PC-9 (cell line): ENCODE data around the gene BUD23. TPM values are rescaled to one million over a fixed set of nuclear protein-coding genes. Genes with fewer than 3 reads are reported as not detected.
A peak's percentile ranks its signal among the peaks of the same experiment; 100 is the strongest.

Experiments
- BruUV-seq: library from RNA; stranded (reverse); fragments of 400-500 nt; replicated peaks from 2 replicates; lab custom pipeline; 2021; lab: Mats Ljungman, UMichigan
- CTCF ChIA-PET: fragments of 300-600 bp; sonication (Branson Sonifier 250); formaldehyde crosslinking; loops from one replicate; lab custom pipeline; 2022; ENCODE audit warnings: antibody characterized with exemption; lab: Charles Lee
- POLR2A ChIA-PET: fragments of 300-600 bp; sonication (Branson Sonifier 250); formaldehyde crosslinking; loops from one replicate; lab custom pipeline; 2022; ENCODE audit warnings: antibody characterized with exemption; ENCODE audit not compliant: unreplicated experiment; lab: Charles Lee
- DNase-seq, 2 experiments: peaks; one replicate each; pipeline versions ENCODE4 v3.0.0 to v3.0.0-alpha.2; 2015 to 2022; ENCODE audit warnings: mixed read lengths in 1 of 2
- H2AFZ ChIP-seq: fragments of 200-600 bp; sonication (generic); 2 replicates; pipeline ENCODE4 v1.8.1; 2017; ENCODE audit warnings: antibody characterized with exemption
- H3F3A ChIP-seq: fragments of 200-600 bp; sonication (generic); 2 replicates; pipeline ENCODE4 v1.8.1; 2017; ENCODE audit warnings: antibody characterized with exemption, mild to moderate bottlenecking, low read depth; ENCODE audit not compliant: insufficient read depth
- H3K27ac ChIP-seq: fragments of 200-600 bp; sonication (generic); 2 replicates; pipeline ENCODE4 v1.6.1; 2016; ENCODE audit warnings: mixed run types
- H3K27me3 ChIP-seq: fragments of 200-600 bp; sonication (generic); 2 replicates; pipeline ENCODE4 v1.6.1; 2016; ENCODE audit warnings: low read depth, mixed run types; ENCODE audit not compliant: insufficient read depth
- H3K36me3 ChIP-seq: fragments of 200-600 bp; sonication (generic); 2 replicates; pipeline ENCODE4 v1.6.1; 2016; ENCODE audit warnings: low read depth, mixed run types
- H3K4me1 ChIP-seq: fragments of 200-600 bp; sonication (generic); replicated peaks from 2 replicates; pipeline ENCODE4 v1.6.1; 2016; ENCODE audit warnings: mixed run types; ENCODE audit not compliant: insufficient read depth
- H3K4me2 ChIP-seq: fragments of 200-600 bp; sonication (generic); 2 replicates; pipeline ENCODE4 v1.6.1; 2017; ENCODE audit warnings: mixed run types
- H3K4me3 ChIP-seq: fragments of 200-600 bp; sonication (generic); 2 replicates; pipeline ENCODE4 v1.6.1; 2016; ENCODE audit warnings: mixed run types
- H3K79me2 ChIP-seq: fragments of 200-600 bp; sonication (generic); 2 replicates; pipeline ENCODE4 v1.6.1; 2017; ENCODE audit warnings: low read depth, mixed run types
- H3K9me2 ChIP-seq: fragments of 200-600 bp; sonication (generic); 2 replicates; pipeline ENCODE4 v1.8.1; 2017; ENCODE audit warnings: mild to moderate bottlenecking; ENCODE audit not compliant: insufficient read depth
- H3K9me3 ChIP-seq: fragments of 200-600 bp; sonication (generic); 2 replicates; pipeline ENCODE4 v1.8.1; 2016; ENCODE audit warnings: low read depth; ENCODE audit not compliant: insufficient read depth
- H4K20me1 ChIP-seq: fragments of 200-600 bp; sonication (generic); 2 replicates; pipeline ENCODE4 v1.8.1; 2017; ENCODE audit not compliant: insufficient read depth
- CTCF ChIP-seq: fragments of 200-600 bp; sonication (generic); conservative IDR thresholded peaks from 2 replicates; pipeline ENCODE4 v1.6.1; 2017; ENCODE audit warnings: mixed run types, antibody characterized with exemption, mild to moderate bottlenecking, moderate library complexity
- EZH2 ChIP-seq: fragments of 200-600 bp; sonication (generic); IDR thresholded peaks from 2 replicates; pipeline ENCODE4 v1.8.0; 2017; ENCODE audit warnings: antibody characterized with exemption, low read depth
- intact Hi-C: fragments of 100-400 bp; cut with micrococcal nuclease; formaldehyde crosslinking; loops from one replicate; pipeline ENCODE4 v1.10.0; 2022; ENCODE audit not compliant: unreplicated experiment
- total RNA-seq: library from RNA; stranded (reverse); gene quantifications from 2 replicates; pipeline ENCODE4 v1.2.3, GENCODE V29; 2021

The BUD23 gene
- total RNA-seq, 1 experiment from 2014 or later = 122 TPM

- peaks cover 34% of the 10 kb centered on the region for H3K4me1 ChIP-seq
- BruUV-seq = no TSS peak
- no peak overlapping the region for H3K27ac ChIP-seq
- ChIA-PET CTCF (no interaction called here), POLR2A (interaction anchor here (0.5 to 0.6 kb wide), 2 partner anchors 21 to 59 kb away, joined by 3 to 4 read pairs; no protein-coding TSS in a partner anchor)
- H3K4me3 ChIP-seq = no peak overlapping the region
- peaks cover 12% of the 10 kb centered on the region for H3K79me2 ChIP-seq
- no peaks in the 10 kb centered on the region for H3K9me2 ChIP-seq
- 0 out of 2 replicates have a peak, but pooled peaks cover 18% of the 10 kb centered on the region for H4K20me1 ChIP-seq
- H2AFZ ChIP-seq = no peak overlapping the region
- peaks cover 80% of the 10 kb centered on the region for H3F3A ChIP-seq
- TF ChIP-seq CTCF = no peak
- no peak for TF ChIP-seq EZH2
- intact Hi-C loops = no loop called here
- H3K36me3 ChIP-seq = peaks cover 27% of the 10 kb centered on the region; the same call in 1 of the 2 replicates
- H3K4me2 ChIP-seq = no peak overlapping the region
- H3K9me3 ChIP-seq = no peaks in the 10 kb centered on the region
- peak in 1 of 2 experiments; percentile 15 for DNase-seq
- H3K27me3 ChIP-seq = no peaks in the 10 kb centered on the region
Observed at GRCh38 chr7:73703757-73704639, 20.6 kb downstream of the BUD23 start.

- BruUV-seq = no TSS peak
- peak; percentile 46 to 91 for DNase-seq
- no peak for TF ChIP-seq EZH2
- TF ChIP-seq CTCF = no peak
- H3K9me3 ChIP-seq = no peaks in the 10 kb centered on the region
- POLR2A ChIA-PET = interaction anchor here (0.5 to 0.6 kb wide), 5 partner anchors 13 to 127 kb away, joined by 3 to 17 read pairs (median 4); partner anchors contain the start of gene TBL2
- H3K4me1 ChIP-seq = peaks cover 34% of the 10 kb centered on the region
- no peaks in the 10 kb centered on the region for H3K27me3 ChIP-seq
- peak overlapping the region; percentile 76; the same call in 1 of the 2 replicates for H3K4me2 ChIP-seq
- no peak overlapping the region for H3K4me3 ChIP-seq
- CTCF ChIA-PET = interaction anchor here (0.6 to 0.8 kb wide), 3 partner anchors 15 to 242 kb away, joined by 3 to 33 read pairs (median 3); no protein-coding TSS in a partner anchor
- H4K20me1 ChIP-seq = peaks cover 16% of the 10 kb centered on the region; the same call in 1 of the 2 replicates
- no peak overlapping the region for H2AFZ ChIP-seq
- no peaks in the 10 kb centered on the region for H3K9me2 ChIP-seq
- H3K79me2 ChIP-seq = peaks cover 21% of the 10 kb centered on the region
- H3K36me3 ChIP-seq = peaks cover 27% of the 10 kb centered on the region; the same call in 1 of the 2 replicates
- intact Hi-C loops = no loop called here
- H3K27ac ChIP-seq = peak overlapping the region; percentile 85
- H3F3A ChIP-seq = peaks cover 78% of the 10 kb centered on the region
Observed at GRCh38 chr7:73704640-73705550, 21.5 kb downstream of the BUD23 start.

DNA sequence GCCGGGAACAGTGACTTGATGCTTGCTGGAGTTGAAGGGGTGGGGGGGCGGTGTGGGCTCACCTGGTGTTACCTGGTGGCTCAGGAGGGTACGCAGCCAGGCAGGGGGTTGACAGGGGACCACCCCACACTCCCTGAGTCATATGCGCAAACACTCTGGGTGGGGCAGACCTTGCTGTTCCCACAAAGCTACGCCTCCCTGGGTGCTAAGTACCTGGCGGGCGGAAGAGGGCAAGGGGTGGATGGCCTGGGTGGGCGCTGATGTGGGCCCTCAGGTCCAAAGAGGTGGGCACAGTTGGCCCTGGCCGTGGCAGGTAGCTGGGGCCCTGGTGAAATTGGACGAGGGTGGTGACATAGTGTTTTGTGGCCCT lies 22.1 kb downstream of the BUD23 start:
- Histone ChIP-seq H3K4me2 (peak overlapping the region; percentile 76), H4K20me1 (peaks cover 22% of the 10 kb centered on the region), H3K36me3 (peaks cover 27% of the 10 kb centered on the region; the same call in 1 of the 2 replicates), H3K9me2 (no peaks in the 10 kb centered on the region), H3K27me3 (no peaks in the 10 kb centered on the region), H3K4me1 (peaks cover 34% of the 10 kb centered on the region), H3K9me3 (no peaks in the 10 kb centered on the region), H3F3A (peaks cover 81% of the 10 kb centered on the region), H2AFZ (no peak overlapping the region), H3K27ac (peak overlapping the region; percentile 85), H3K79me2 (peaks cover 27% of the 10 kb centered on the region), H3K4me3 (no peak overlapping the region)
- POLR2A ChIA-PET = no interaction called here
- BruUV-seq = no TSS peak
- TF ChIP-seq EZH2 (no peak), CTCF (no peak)
- DNase-seq = peak; percentile 33 to 46
- CTCF ChIA-PET = interaction anchor here (0.6 to 0.8 kb wide), 2 partner anchors 15 to 243 kb away, joined by 3 to 33 read pairs; no protein-coding TSS in a partner anchor
- intact Hi-C loops = no loop called here
